Ishikawa (cell line): Measurements from ENCODE around the gene EEIG1.
A peak's percentile ranks its signal among the peaks of the same experiment; 100 is the strongest.

ENCODE experiments used
- CEBPB ChIP-seq: IDR thresholded peaks from 2 replicates; pipeline ENCODE4 v1.6.1; 2012
- CREB1 ChIP-seq: IDR thresholded peaks from 2 replicates; pipeline ENCODE4 v1.6.1; 2012; ENCODE audit warnings: low read depth
- EGR1 ChIP-seq: IDR thresholded peaks from 2 replicates; pipeline ENCODE4 v1.6.1; 2012
- EP300 ChIP-seq: IDR thresholded peaks from 2 replicates; pipeline ENCODE4 v1.6.1; 2012; ENCODE audit warnings: borderline replicate concordance
- FOXM1 ChIP-seq: IDR thresholded peaks from 2 replicates; pipeline ENCODE4 v1.6.1; 2012; ENCODE audit warnings: low read depth, borderline replicate concordance
- NFIC ChIP-seq: IDR thresholded peaks from 2 replicates; pipeline ENCODE4 v1.6.1; 2012
- RAD21 ChIP-seq: IDR thresholded peaks from 2 replicates; pipeline ENCODE4 v1.6.1; 2012; ENCODE audit warnings: low read depth
- TAF1 ChIP-seq: IDR thresholded peaks from 2 replicates; pipeline ENCODE4 v1.6.1; 2012; ENCODE audit warnings: low read depth, mild to moderate bottlenecking
- TCF12 ChIP-seq: IDR thresholded peaks from 2 replicates; pipeline ENCODE4 v1.6.1; 2012; ENCODE audit warnings: low read depth
- TEAD4 ChIP-seq: IDR thresholded peaks from 2 replicates; pipeline ENCODE4 v1.6.1; 2012
- YY1 ChIP-seq: IDR thresholded peaks from 2 replicates; pipeline ENCODE4 v1.6.1; 2012; ENCODE audit warnings: low read depth
- ZBTB7A ChIP-seq: IDR thresholded peaks from 2 replicates; pipeline ENCODE4 v1.6.1; 2012; ENCODE audit warnings: low read depth
- TF ChIP-seq, protein P1 (sequence below): IDR thresholded peaks from 2 replicates; pipeline ENCODE4 v1.6.1; 2012; ENCODE audit warnings: low read depth, mild to moderate bottlenecking
- TF ChIP-seq, protein P2 (sequence below): IDR thresholded peaks from 2 replicates; pipeline ENCODE4 v1.6.1; 2012
- TF ChIP-seq, protein P3 (sequence below): IDR thresholded peaks from 2 replicates; pipeline ENCODE4 v1.6.1; 2012

Gene EEIG1

DNA sequence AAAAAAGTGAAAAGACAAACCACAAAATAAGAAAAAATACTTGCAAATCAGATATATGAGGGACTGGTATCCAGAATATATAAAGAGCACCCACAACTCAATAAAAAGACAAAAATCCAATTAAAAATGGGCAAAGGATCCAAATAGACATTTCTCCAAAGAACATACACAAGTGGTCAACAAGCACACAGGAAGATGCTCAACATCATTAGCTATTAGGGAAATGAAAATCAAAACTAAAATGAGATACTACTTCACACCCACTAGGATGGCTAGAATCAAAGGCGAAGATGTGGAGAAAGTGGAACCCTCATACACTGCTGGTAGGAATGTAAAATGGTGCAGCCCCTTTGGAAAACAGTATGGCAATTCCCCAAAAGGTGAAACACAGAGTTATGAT lies 22.1 kb downstream of the EEIG1 start:
- no peak for TF ChIP-seq TCF12
- no peak for TF ChIP-seq ZBTB7A
- TF ChIP-seq FOXM1, result no peak
- TF ChIP-seq TAF1, result no peak
- no peak for TF ChIP-seq NFIC
- TF ChIP-seq EP300, result no peak
- TF ChIP-seq EGR1, result no peak
- TF ChIP-seq YY1, result no peak
- no peak for TF ChIP-seq CREB1
- no peak for TF ChIP-seq TEAD4

DNA sequence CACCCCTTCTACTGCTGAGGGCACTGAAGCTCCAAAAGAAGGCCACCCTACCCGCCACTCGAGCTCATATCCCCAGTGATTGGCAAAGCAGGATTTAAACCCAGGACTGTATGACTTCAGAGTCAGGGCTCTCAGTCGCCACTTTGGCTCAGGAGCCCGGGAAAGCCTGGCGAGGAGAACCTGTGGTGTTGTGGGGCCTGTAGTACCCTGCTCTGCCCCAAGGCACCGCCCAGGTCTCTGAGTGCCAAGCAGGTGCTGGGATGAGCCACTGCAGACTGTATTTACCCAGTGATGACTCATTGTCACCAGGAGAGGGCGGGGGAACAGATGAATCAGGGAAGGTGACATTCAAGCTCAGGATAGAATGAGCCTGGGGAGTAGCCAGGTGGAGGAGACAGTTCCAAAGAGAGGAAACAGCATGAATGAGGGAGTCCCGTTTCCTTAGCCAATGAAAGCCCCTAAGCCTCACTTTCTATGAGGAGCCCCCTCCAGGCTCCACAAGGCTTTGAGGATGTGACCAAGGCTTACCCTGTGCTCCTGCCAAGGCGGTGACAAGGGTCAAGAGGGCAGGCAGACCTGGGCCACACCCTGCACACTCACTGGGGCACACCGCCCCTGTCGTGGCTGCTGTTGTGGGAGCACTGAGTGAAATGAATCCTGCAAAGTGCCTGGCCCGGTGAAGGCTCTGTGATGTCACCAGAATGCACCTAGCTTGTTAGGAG lies 25.3 kb downstream of the EEIG1 start:
- TF ChIP-seq ZBTB7A (no peak), TEAD4 (peak; percentile 28; the same call in 1 of the 2 replicates), RAD21 (peak; percentile 36; the same call in 1 of the 2 replicates), NFIC (peak; percentile 69), FOXM1 (no peak), CREB1 (no peak), TCF12 (peak; percentile 90), TAF1 (no peak), CEBPB (no peak), EGR1 (no peak), YY1 (no peak), EP300 (peak; percentile 74)
- TF ChIP-seq, protein P1, sequence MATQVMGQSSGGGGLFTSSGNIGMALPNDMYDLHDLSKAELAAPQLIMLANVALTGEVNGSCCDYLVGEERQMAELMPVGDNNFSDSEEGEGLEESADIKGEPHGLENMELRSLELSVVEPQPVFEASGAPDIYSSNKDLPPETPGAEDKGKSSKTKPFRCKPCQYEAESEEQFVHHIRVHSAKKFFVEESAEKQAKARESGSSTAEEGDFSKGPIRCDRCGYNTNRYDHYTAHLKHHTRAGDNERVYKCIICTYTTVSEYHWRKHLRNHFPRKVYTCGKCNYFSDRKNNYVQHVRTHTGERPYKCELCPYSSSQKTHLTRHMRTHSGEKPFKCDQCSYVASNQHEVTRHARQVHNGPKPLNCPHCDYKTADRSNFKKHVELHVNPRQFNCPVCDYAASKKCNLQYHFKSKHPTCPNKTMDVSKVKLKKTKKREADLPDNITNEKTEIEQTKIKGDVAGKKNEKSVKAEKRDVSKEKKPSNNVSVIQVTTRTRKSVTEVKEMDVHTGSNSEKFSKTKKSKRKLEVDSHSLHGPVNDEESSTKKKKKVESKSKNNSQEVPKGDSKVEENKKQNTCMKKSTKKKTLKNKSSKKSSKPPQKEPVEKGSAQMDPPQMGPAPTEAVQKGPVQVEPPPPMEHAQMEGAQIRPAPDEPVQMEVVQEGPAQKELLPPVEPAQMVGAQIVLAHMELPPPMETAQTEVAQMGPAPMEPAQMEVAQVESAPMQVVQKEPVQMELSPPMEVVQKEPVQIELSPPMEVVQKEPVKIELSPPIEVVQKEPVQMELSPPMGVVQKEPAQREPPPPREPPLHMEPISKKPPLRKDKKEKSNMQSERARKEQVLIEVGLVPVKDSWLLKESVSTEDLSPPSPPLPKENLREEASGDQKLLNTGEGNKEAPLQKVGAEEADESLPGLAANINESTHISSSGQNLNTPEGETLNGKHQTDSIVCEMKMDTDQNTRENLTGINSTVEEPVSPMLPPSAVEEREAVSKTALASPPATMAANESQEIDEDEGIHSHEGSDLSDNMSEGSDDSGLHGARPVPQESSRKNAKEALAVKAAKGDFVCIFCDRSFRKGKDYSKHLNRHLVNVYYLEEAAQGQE, result no peak
- TF ChIP-seq, protein P2, sequence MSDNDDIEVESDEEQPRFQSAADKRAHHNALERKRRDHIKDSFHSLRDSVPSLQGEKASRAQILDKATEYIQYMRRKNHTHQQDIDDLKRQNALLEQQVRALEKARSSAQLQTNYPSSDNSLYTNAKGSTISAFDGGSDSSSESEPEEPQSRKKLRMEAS, result peak; percentile 44; the same call in 1 of the 2 replicates
- TF ChIP-seq, protein P3, sequence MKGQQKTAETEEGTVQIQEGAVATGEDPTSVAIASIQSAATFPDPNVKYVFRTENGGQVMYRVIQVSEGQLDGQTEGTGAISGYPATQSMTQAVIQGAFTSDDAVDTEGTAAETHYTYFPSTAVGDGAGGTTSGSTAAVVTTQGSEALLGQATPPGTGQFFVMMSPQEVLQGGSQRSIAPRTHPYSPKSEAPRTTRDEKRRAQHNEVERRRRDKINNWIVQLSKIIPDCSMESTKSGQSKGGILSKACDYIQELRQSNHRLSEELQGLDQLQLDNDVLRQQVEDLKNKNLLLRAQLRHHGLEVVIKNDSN, result no peak

DNA sequence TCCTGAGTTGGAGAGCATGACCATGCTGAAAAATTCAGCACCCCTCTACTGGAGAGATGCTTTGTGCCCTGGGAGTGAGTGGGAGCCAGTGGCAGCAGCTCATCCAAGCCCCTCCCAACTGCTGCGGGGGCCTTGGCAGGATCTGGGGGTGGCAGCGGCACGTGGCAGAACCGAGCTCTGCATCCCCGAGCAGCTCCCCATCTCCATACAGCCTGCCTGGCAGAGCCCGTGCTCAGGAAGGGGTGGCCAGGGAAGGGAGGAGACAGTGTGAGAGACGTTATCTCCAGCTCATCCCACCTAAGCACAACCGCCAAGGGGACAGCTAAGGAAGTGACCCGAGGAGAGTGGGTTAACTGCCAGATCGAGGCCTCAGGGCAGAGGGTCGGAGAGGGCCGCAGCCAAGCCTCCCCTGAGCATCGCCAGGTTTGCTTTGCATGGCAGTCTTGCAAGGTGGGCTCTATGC lies 25.9 kb downstream of the EEIG1 start:
- TF ChIP-seq CEBPB (no peak), ZBTB7A (no peak), TEAD4 (no peak), TCF12 (no peak)
- TF ChIP-seq, protein P1, result peak; percentile 31; the same call in 1 of the 2 replicates
- TF ChIP-seq, protein P3, result no peak

DNA sequence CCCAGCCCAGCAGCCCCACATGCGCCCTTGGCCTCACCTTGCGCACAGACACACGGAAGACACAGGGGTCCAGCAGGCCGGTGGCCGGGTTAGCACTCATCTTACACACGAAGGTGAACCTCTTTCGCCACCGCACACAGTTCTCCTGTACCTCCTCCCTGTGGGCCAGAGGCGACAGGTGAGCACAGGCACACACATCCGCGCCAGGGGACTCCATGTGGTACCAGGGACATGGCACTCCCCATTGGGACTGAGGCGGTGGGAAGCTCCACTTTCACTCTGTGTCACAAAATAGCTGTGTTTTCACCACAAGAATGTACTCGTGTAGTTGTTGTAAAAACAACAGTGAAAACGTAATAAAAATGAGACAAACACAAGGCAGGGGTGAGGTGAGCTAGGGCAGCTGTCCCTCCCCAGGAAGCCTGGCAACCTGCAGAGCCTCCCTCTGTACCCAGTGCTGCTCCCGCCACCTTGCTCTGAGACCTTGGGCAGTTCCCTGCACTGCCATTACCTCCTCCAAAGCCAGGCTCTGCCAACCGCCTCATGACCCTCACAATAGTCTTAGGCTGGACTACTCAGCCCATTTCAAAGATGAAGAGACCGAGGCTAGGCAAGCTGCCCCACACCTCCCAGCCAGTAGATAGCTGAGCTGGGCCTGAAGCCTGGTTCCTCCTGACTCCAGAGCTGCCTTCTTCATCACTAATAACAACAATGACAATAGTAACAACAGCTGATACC lies 26.9 kb downstream of the EEIG1 start:
- TF ChIP-seq, protein P3, result no peak
- TF ChIP-seq EGR1, result no peak
- no peak for TF ChIP-seq RAD21
- no peak for TF ChIP-seq YY1
- TF ChIP-seq CEBPB, result no peak
- no peak for TF ChIP-seq FOXM1
- TF ChIP-seq, protein P1, result no peak
- TF ChIP-seq CREB1, result no peak
- TF ChIP-seq TCF12, result no peak
- no peak for TF ChIP-seq TAF1
- no peak for TF ChIP-seq ZBTB7A
- TF ChIP-seq EP300, result no peak
- TF ChIP-seq, protein P2, result no peak
- no peak for TF ChIP-seq NFIC
- TF ChIP-seq TEAD4, result no peak
